GM21723 (cell line): ENCODE results near the gene DNAJC17.

Experiments
- ATAC-seq: cut with Tn5 transposase; IDR thresholded peaks from one replicate; pipeline ENCODE4 v1.9.1; 2021; ENCODE audit warnings: mild to moderate bottlenecking, moderate library complexity; ENCODE audit not compliant: unreplicated experiment

DNAJC17 gene

GRCh38 chr15:40792394-40792793, 14.9 kb downstream of the DNAJC17 start:
- ATAC-seq: no peak

- ATAC-seq: no peak
Measured at GRCh38 chr15:40790718-40791117, 16.6 kb downstream of the DNAJC17 start.

DNA sequence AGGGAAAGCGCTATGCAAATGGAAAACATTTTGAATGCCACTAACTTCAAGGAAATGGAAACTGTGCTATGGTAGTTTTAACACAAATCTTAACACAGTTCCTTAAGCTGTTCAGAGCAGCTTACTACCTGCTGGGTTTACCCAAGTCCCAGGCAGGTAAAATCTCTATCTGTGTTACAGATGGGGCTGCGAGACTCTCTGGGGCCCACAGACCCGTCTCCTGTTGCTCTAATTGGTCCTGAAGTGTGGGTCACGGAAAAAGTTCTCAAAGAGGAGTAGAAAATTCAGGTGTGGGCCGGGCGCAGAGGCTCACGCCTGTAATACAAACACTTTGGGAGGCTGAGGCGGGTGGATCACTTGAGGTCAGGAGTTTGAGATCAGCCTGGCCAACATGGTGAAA, 17.3 kb downstream of the DNAJC17 start:
- ATAC-seq: no peak

GRCh38 chr15:40789119-40789518, 18.2 kb downstream of the DNAJC17 start:
- no peak for ATAC-seq

- no peak for ATAC-seq
Measured at GRCh38 chr15:40787991-40788390, 19.3 kb downstream of the DNAJC17 start.

GRCh38 chr15:40787344-40787841, 19.9 kb downstream of the DNAJC17 start:
- no peak for ATAC-seq

- ATAC-seq: no peak
Measured at GRCh38 chr15:40785814-40786213, 21.5 kb downstream of the DNAJC17 start.

DNA sequence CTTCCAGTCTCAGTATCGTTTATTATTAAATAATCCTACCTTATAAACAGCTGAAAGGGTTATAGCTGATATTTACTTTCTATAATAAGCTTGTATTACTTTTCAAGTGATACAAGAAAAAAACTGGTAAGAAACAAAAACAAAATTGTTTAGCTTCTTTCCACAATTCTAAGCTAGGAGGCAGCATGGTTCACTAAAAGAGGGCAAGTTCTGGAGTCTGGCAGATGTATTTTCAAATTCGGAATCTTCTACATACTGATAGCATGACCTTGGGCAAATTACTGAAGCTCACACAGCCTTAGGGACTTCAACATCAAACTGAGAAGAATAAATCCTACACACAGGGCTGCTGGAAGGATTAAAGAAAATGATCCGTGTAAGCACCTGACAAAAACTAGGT, 22.1 kb downstream of the DNAJC17 start:
- ATAC-seq: no peak

DNA sequence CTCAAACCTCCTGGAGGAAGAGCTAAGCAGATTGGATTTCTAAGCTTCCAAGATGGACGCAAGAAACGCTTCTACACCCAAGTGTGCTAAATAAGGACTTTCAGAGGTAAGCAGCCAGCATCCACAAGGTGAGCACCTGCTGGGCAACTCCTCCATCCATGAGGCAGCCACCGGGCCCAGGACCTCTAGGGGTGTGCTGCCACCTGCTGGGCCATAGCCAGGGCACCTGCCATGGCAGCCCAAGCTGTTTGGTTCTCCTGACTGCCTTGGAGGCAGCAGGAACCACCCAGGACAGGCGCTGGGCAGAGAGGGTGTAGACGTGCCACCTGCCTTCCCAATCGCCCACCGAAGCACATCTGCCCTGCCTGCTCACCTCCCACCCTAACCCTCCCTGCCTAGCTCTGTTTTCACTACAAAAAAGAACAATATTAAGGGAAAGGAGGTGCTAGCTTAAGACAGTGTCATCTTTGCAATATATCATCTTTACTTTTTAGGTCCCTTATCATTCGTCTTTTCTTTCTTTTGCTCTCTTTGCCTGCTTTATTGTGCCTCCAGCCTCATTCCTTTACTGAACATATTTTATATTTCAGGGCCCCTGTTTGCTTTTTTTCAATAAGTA, 24.6 kb downstream of the DNAJC17 start:
- ATAC-seq: peak; percentile 82

DNA sequence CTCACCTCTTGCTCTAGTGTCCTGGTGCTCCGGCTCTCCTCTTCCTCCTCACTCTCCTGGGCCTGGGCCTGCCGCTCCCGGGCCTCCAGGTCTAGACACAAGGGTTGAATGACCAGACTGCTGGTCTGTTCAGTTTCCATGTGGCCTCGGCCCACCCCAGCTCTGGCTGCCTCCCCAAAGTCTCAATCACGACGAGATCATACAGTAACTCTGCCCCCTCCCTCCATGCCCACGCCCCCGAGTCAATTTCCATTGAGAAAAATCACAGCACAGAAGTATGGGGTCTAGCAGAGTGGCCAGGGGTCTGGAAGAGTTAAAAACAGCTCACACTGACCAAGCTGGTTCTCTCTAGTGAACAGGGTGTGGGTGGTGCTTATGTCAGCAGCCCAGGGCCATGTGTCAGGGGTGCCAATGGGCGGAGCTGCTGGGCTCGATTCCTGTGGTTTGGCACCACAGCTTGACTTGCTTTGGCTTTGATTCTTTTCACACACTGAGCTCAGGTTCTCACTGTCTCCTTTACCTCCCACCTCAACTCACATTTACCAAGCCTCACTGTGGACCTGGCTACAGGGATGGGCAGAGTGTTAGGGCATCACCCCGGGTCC, 30.6 kb downstream of the DNAJC17 start:
- ATAC-seq: no peak

- ATAC-seq: no peak
Measured at GRCh38 chr15:40775740-40776536, 31.3 kb downstream of the DNAJC17 start.

GRCh38 chr15:40775007-40775406, 32.3 kb downstream of the DNAJC17 start:
- no peak for ATAC-seq

DNA sequence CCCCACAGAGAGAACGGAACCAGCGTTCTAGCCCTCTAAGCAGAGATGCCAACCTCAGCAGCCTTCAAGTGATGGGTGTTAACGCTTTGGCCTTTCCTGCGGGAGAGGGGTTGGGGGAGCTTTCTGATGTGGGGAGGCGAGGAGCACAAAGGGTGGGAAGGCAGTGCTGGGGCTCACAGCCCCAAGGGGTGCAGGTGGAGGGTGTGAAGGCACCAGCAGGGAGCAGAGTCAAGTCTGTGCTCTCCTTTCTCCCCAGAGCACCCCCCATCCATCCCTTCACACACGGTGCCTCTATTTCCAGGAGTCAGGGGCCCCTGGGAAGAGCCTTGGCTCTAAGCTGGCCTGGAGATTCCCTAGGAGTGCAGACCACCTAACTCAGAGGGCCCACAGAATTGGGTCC, 33.4 kb downstream of the DNAJC17 start:
- ATAC-seq: no peak

- ATAC-seq: no peak
Measured at GRCh38 chr15:40773496-40773895, 33.8 kb downstream of the DNAJC17 start.

DNA sequence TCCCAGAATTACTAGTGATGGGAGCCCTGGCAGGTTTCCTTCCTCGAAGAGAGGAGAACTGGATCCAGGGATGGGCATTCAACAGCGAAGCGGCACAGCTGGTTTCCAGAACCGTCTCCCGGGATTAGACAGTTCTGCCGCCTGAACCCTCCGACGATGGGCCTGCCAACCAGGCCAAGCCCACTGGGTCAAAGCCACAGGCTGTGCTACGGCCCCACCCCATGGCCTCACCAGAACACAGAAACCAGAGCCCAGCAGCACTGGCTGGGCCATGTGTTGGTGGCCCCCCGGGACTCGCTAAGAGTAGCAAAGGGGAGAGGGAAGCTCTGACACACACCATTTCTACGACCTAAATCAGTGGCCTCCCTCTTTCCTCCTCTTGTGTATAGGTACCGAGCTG, 35.3 kb downstream of the DNAJC17 start:
- no peak for ATAC-seq

- ATAC-seq: no peak
Measured at GRCh38 chr15:40771242-40771641, 36.0 kb downstream of the DNAJC17 start.

GRCh38 chr15:40770147-40770721, 37.0 kb downstream of the DNAJC17 start:
- no peak for ATAC-seq

GRCh38 chr15:40769274-40770146, 37.8 kb downstream of the DNAJC17 start, which contains the start of gene C15orf62:
C15orf62 (plus strand) TSS chr15:40769980; CDS start chr15:40770496, 516 bp downstream.
- ATAC-seq: peak; percentile 42

- peak; percentile 3 for ATAC-seq
Measured at GRCh38 chr15:40768521-40769273, 38.6 kb downstream of the DNAJC17 start.
